Cardiac fibroblast (primary cell): ENCODE data around the gene KCTD13.
A peak's percentile ranks its signal among the peaks of the same experiment; 100 is the strongest.

Source experiments
- DNase-seq, 2 donors: peaks; one replicate each; pipeline versions ENCODE4 v3.0.0 to v3.0.0-alpha.2; 2010; ENCODE audit warnings: low read depth in 2 of 2
- H3K4me3 ChIP-seq, 2 donors: replicated peaks in 1 of 2; 1 replicate in 1 of 2; 2 replicates in 1 of 2; pipeline ENCODE4 v1.5.1; 2011; ENCODE audit warnings: low read depth in 2 of 2, low read length in 2 of 2, mild to moderate bottlenecking in 2 of 2, moderate library complexity in 1 of 2
- CTCF ChIP-seq: IDR thresholded peaks from one replicate; pipeline ENCODE4 v1.5.1; 2011; ENCODE audit warnings: low read depth, mild to moderate bottlenecking, low read length, inconsistent platforms

The KCTD13 gene

GRCh38 chr16:29922986-29923501 lies 3.0 kb downstream of the KCTD13 start:
- no peak for DNase-seq
- no peak overlapping the region for H3K4me3 ChIP-seq

GRCh38 chr16:29922326-29922725 lies 3.7 kb downstream of the KCTD13 start:
- TF ChIP-seq CTCF = no peak
- no peak overlapping the region for H3K4me3 ChIP-seq
- no peak for DNase-seq

More at GRCh38 chr16:29922986-29923501, 3.0 kb downstream of the KCTD13 start:
- TF ChIP-seq CTCF = no peak

GRCh38 chr16:29921034-29921385 lies 5.0 kb downstream of the KCTD13 start:
- no peak for DNase-seq
- no peak for TF ChIP-seq CTCF
- no peak overlapping the region for H3K4me3 ChIP-seq

GRCh38 chr16:29920288-29921033 lies 5.6 kb downstream of the KCTD13 start:
- TF ChIP-seq CTCF = no peak

GRCh38 chr16:29916979-29917378 lies 9.0 kb downstream of the KCTD13 start:
- no peak for DNase-seq
- TF ChIP-seq CTCF = no peak
- H3K4me3 ChIP-seq = no peak overlapping the region

More at GRCh38 chr16:29920288-29921033, 5.6 kb downstream of the KCTD13 start:
- H3K4me3 ChIP-seq = no peak overlapping the region
- no peak for DNase-seq

- no peak overlapping the region for H3K4me3 ChIP-seq
- DNase-seq = peak; percentile 22 to 55
- no peak for TF ChIP-seq CTCF
Measured at GRCh38 chr16:29915590-29916247, 10.3 kb downstream of the KCTD13 start.
